ENCODE data around the gene NKAIN2. TPM values are rescaled to one million over a fixed set of nuclear protein-coding genes. Genes with fewer than 3 reads are reported as not detected.

The NKAIN2 gene
- total RNA-seq = not detected in 2 replicates

GRCh38 chr6:123803504-123804013 is at the start of gene NKAIN2:
Gene NKAIN2 (plus strand): TSS chr6:123803865.

Other genes starting within 250 kb of the NKAIN2 start
- gene TRDN, start 166.9 kb upstream of the NKAIN2 start, total RNA-seq = not detected in 2 replicates

All from subcutaneous preadipocyte (primary cell).